Right lobe of liver (tissue), 4 donors: Measurements from ENCODE around the gene FGFR2.

ENCODE experiments used
- CTCF ChIP-seq, 4 donors: fragments of 200-600 bp in 3 of 4; fragments of 450-650 bp in 1 of 4; IDR thresholded peaks; one replicate each; pipeline versions ENCODE4 v1.5.1 to v1.8.0; 2016 to 2022; ENCODE audit warnings: antibody characterized with exemption in 4 of 4, mild to moderate bottlenecking in 2 of 4
- POLR2A ChIP-seq: fragments of 450-650 bp; IDR thresholded peaks from one replicate; pipeline ENCODE4 v1.6.1; 2017; ENCODE audit warnings: antibody characterized with exemption, mild to moderate bottlenecking
- donor health status: DM: no; HTN: no; CAD: no.
- donor health status: DM: no; HTN: no; CAD: no.
- donor health status: DM: no; HTN: yes; CAD: no.

GRCh38 chr10:121448766-121449421 lies 149.3 kb downstream of the FGFR2 start:
- TF ChIP-seq CTCF (IDR thresholded peaks at IDR 0.05) (no peak), POLR2A (no peak)
